ENCODE measurements around the gene GLIPR1L2. TPM values are rescaled to one million over a fixed set of nuclear protein-coding genes. Genes with fewer than 3 reads are reported as not detected.
"Not testable (repeated sequence)": the region's sequence is repeated elsewhere in the genome, so short reads cannot be mapped to it uniquely, and the experiment has no call there.

GLIPR1L2 gene
- total RNA-seq, 2 experiments from 2014 or later, result 0.17 to 0.24 TPM

GRCh38 chr12:75437564-75437963 is 46.7 kb downstream of the GLIPR1L2 start:
- H3K36me3 Mint-ChIP-seq, result peaks cover 7% of the 10 kb centered on the region
- ChIA-PET POLR2A (no interaction called here), CTCF (interaction anchor here (0.9 to 2.7 kb wide), 13 partner anchors 8 to 749 kb away, joined by 3 to 18 read pairs (median 4); partner anchors contain the start of genes GLIPR1 and GLIPR1L2)
- peaks cover 5% of the 10 kb centered on the region for H3K27me3 Mint-ChIP-seq
- peaks cover 7% of the 10 kb centered on the region for H3K4me1 Mint-ChIP-seq (ENCODE audit: low read depth)
- no peak overlapping the region for H3K27ac Mint-ChIP-seq
- H3K9me3 Mint-ChIP-seq, result peaks cover 11% of the 10 kb centered on the region
- no peak for DNase-seq
- intact Hi-C loops (cut with micrococcal nuclease), result loop anchor here (1.0 to 2.0 kb wide), 2 partner anchors 43 to 68 kb away; partner anchors contain the start of gene GLIPR1
- H3K4me3 Mint-ChIP-seq, result no peak overlapping the region

GRCh38 chr12:75438059-75438754 is 47.3 kb downstream of the GLIPR1L2 start:
- Mint-ChIP-seq H3K27me3 (peaks cover 5% of the 10 kb centered on the region), H3K27ac (no peak overlapping the region), H3K4me1 (ENCODE audit: low read depth) (peaks cover 7% of the 10 kb centered on the region), H3K36me3 (peaks cover 7% of the 10 kb centered on the region), H3K4me3 (no peak overlapping the region), H3K9me3 (peaks cover 11% of the 10 kb centered on the region)
- peak; percentile 41 for DNase-seq
- intact Hi-C loops (cut with micrococcal nuclease), result no loop called here
- ChIA-PET CTCF (interaction anchor here (0.9 to 2.7 kb wide), 8 partner anchors 9 to 67 kb away, joined by 3 to 18 read pairs (median 6); partner anchors contain the start of genes GLIPR1 and GLIPR1L2), POLR2A (no interaction called here)

GRCh38 chr12:75439048-75439447 is 48.2 kb downstream of the GLIPR1L2 start:
- H3K27ac Mint-ChIP-seq, result no peak overlapping the region
- H3K9me3 Mint-ChIP-seq, result peaks cover 11% of the 10 kb centered on the region
- peaks cover 7% of the 10 kb centered on the region for H3K4me1 Mint-ChIP-seq (ENCODE audit: low read depth)
- DNase-seq, result no peak
- no peak overlapping the region for H3K4me3 Mint-ChIP-seq
- CTCF ChIA-PET, result interaction anchor here (1.4 to 2.7 kb wide), 3 partner anchors 41 to 66 kb away, joined by 5 to 18 read pairs (median 12); partner anchors contain the start of gene GLIPR1
- peaks cover 5% of the 10 kb centered on the region for H3K27me3 Mint-ChIP-seq
- POLR2A ChIA-PET, result no interaction called here
- H3K36me3 Mint-ChIP-seq, result peaks cover 7% of the 10 kb centered on the region
- intact Hi-C loops (cut with micrococcal nuclease), result no loop called here

GRCh38 chr12:75439930-75440329 is 49.0 kb downstream of the GLIPR1L2 start:
- H3K27me3 Mint-ChIP-seq, result peaks cover 5% of the 10 kb centered on the region
- peaks cover 11% of the 10 kb centered on the region for H3K9me3 Mint-ChIP-seq
- intact Hi-C loops (cut with micrococcal nuclease), result no loop called here
- no peak for DNase-seq
- H3K4me1 Mint-ChIP-seq (ENCODE audit: low read depth), result peaks cover 7% of the 10 kb centered on the region
- H3K36me3 Mint-ChIP-seq, result peaks cover 7% of the 10 kb centered on the region
- H3K4me3 Mint-ChIP-seq, result no peak overlapping the region
- POLR2A ChIA-PET, result no interaction called here
- H3K27ac Mint-ChIP-seq, result no peak overlapping the region
- CTCF ChIA-PET, result no interaction called here

- H3K36me3 Mint-ChIP-seq; POLR2A ChIA-PET; H3K4me3 Mint-ChIP-seq; H3K27me3 Mint-ChIP-seq; H3K9me3 Mint-ChIP-seq; H3K4me1 Mint-ChIP-seq (ENCODE audit: low read depth); H3K27ac Mint-ChIP-seq; DNase-seq; intact Hi-C loops (cut with micrococcal nuclease): not testable (repeated sequence)
- CTCF ChIA-PET, result interaction anchor here (1.0 kb wide), 1 partner anchor 51 kb away, joined by 3 read pairs; the partner anchor contains the start of gene GLIPR1L2
These were observed 51.0 kb downstream of the GLIPR1L2 start for GRCh38 chr12:75441687-75442449.

- H3K4me3 Mint-ChIP-seq; H3K27ac Mint-ChIP-seq; intact Hi-C loops (cut with micrococcal nuclease); H3K4me1 Mint-ChIP-seq (ENCODE audit: low read depth); H3K36me3 Mint-ChIP-seq; H3K9me3 Mint-ChIP-seq; H3K27me3 Mint-ChIP-seq; DNase-seq: not testable (repeated sequence)
- POLR2A ChIA-PET, result interaction anchor here (0.7 kb wide), 1 partner anchor 45 kb away, joined by 3 read pairs; no protein-coding TSS in a partner anchor
- CTCF ChIA-PET, result interaction anchor here (1.0 to 1.1 kb wide), 2 partner anchors 52 to 62 kb away, joined by 3 read pairs; partner anchors contain the start of gene GLIPR1L2
These were observed 51.6 kb downstream of the GLIPR1L2 start for GRCh38 chr12:75442454-75442853.

GRCh38 chr12:75443709-75444108 is 52.8 kb downstream of the GLIPR1L2 start:
- intact Hi-C loops (cut with micrococcal nuclease), result no loop called here
- CTCF ChIA-PET, result interaction anchor here (1.1 kb wide), 1 partner anchor 61 kb away, joined by 3 read pairs; no protein-coding TSS in a partner anchor
- POLR2A ChIA-PET, result no interaction called here
- Mint-ChIP-seq H3K36me3 (peaks cover 7% of the 10 kb centered on the region), H3K4me3 (no peak overlapping the region), H3K4me1 (ENCODE audit: low read depth) (no peaks in the 10 kb centered on the region), H3K27ac (no peak overlapping the region), H3K27me3 (peaks cover 5% of the 10 kb centered on the region), H3K9me3 (no peaks in the 10 kb centered on the region)
- no peak for DNase-seq

- no peak for DNase-seq
- Mint-ChIP-seq H3K4me1 (ENCODE audit: low read depth) (no peaks in the 10 kb centered on the region), H3K4me3 (no peak overlapping the region), H3K9me3 (no peaks in the 10 kb centered on the region), H3K36me3 (peaks cover 7% of the 10 kb centered on the region), H3K27me3 (peaks cover 5% of the 10 kb centered on the region), H3K27ac (no peak overlapping the region)
- ChIA-PET POLR2A (no interaction called here), CTCF (no interaction called here)
- intact Hi-C loops (cut with micrococcal nuclease), result loop anchor here (1.0 kb wide), 1 partner anchor 11 kb away; no protein-coding TSS in a partner anchor
These were observed 53.7 kb downstream of the GLIPR1L2 start for GRCh38 chr12:75444429-75445136.

GRCh38 chr12:75445137-75445507 is 54.2 kb downstream of the GLIPR1L2 start:
- H3K36me3 Mint-ChIP-seq; H3K9me3 Mint-ChIP-seq; H3K27ac Mint-ChIP-seq; CTCF ChIA-PET; POLR2A ChIA-PET; DNase-seq; H3K27me3 Mint-ChIP-seq; H3K4me3 Mint-ChIP-seq; H3K4me1 Mint-ChIP-seq (ENCODE audit: low read depth): not testable (repeated sequence)
- intact Hi-C loops (cut with micrococcal nuclease), result loop anchor here (1.0 kb wide), 1 partner anchor 10 kb away; no protein-coding TSS in a partner anchor

GRCh38 chr12:75446857-75447256 is 56.0 kb downstream of the GLIPR1L2 start:
- H3K4me1 Mint-ChIP-seq (ENCODE audit: low read depth), result no peaks in the 10 kb centered on the region
- H3K9me3 Mint-ChIP-seq, result no peaks in the 10 kb centered on the region
- no peak for DNase-seq
- H3K4me3 Mint-ChIP-seq, result no peak overlapping the region
- intact Hi-C loops (cut with micrococcal nuclease), result no loop called here
- CTCF ChIA-PET, result interaction anchor here (1.2 kb wide), 1 partner anchor 113 kb away, joined by 3 read pairs; no protein-coding TSS in a partner anchor
- POLR2A ChIA-PET, result no interaction called here
- no peak overlapping the region for H3K27ac Mint-ChIP-seq
- no peaks in the 10 kb centered on the region for H3K36me3 Mint-ChIP-seq
- no peaks in the 10 kb centered on the region for H3K27me3 Mint-ChIP-seq

GRCh38 chr12:75447691-75448393 is 57.0 kb downstream of the GLIPR1L2 start:
- H3K4me3 Mint-ChIP-seq, result no peak overlapping the region
- no peaks in the 10 kb centered on the region for H3K9me3 Mint-ChIP-seq
- intact Hi-C loops (cut with micrococcal nuclease), result no loop called here
- no peaks in the 10 kb centered on the region for H3K27me3 Mint-ChIP-seq
- DNase-seq, result no peak
- ChIA-PET CTCF (no interaction called here), POLR2A (no interaction called here)
- H3K36me3 Mint-ChIP-seq, result no peaks in the 10 kb centered on the region
- H3K4me1 Mint-ChIP-seq (ENCODE audit: low read depth), result no peaks in the 10 kb centered on the region
- H3K27ac Mint-ChIP-seq, result no peak overlapping the region
